Smooth muscle cell (in vitro differentiated cells): ENCODE results near the gene ECM2. TPM values are rescaled to one million over a fixed set of nuclear protein-coding genes. Genes with fewer than 3 reads are reported as not detected.

Source experiments
- DNase-seq: peaks from one replicate; lab custom pipeline; 2025; ENCODE audit not compliant: unreplicated experiment; lab: John Stamatoyannopoulos, UW
- H2AFZ ChIP-seq: fragments of 200-600 bp; sonication (generic); 2 replicates; pipeline ENCODE4 v1.6.0; 2016; ENCODE audit warnings: antibody characterized with exemption, low read depth, mild to moderate bottlenecking
- H3F3A ChIP-seq: fragments of 200-600 bp; sonication (generic); 2 replicates; pipeline ENCODE4 v1.6.0; 2017; ENCODE audit warnings: antibody characterized with exemption, low read depth
- H3K27ac ChIP-seq: fragments of 200-600 bp; sonication (generic); 2 replicates; pipeline ENCODE4 v1.5.1; 2016; ENCODE audit warnings: low read depth, mild to moderate bottlenecking
- H3K27me3 ChIP-seq: fragments of 200-600 bp; sonication (generic); 2 replicates; pipeline ENCODE4 v1.6.1; 2016; ENCODE audit warnings: low read depth, mild to moderate bottlenecking
- H3K36me3 ChIP-seq: fragments of 200-600 bp; sonication (generic); 2 replicates; pipeline ENCODE4 v1.5.1; 2016; ENCODE audit warnings: low read depth
- H3K4me1 ChIP-seq: fragments of 200-600 bp; sonication (generic); 2 replicates; pipeline ENCODE4 v1.5.1; 2016; ENCODE audit warnings: low read depth
- H3K4me2 ChIP-seq: fragments of 200-600 bp; sonication (generic); 2 replicates; pipeline ENCODE4 v1.6.0; 2016; ENCODE audit warnings: mild to moderate bottlenecking
- H3K4me3 ChIP-seq: fragments of 200-600 bp; sonication (generic); 2 replicates; pipeline ENCODE4 v1.5.1; 2016; ENCODE audit warnings: mild to moderate bottlenecking
- H3K79me2 ChIP-seq: fragments of 200-600 bp; sonication (generic); 2 replicates; pipeline ENCODE4 v1.6.0; 2016; ENCODE audit warnings: low read depth, mild to moderate bottlenecking
- H3K9ac ChIP-seq: fragments of 200-600 bp; sonication (generic); 2 replicates; pipeline ENCODE4 v1.6.0; 2016; ENCODE audit warnings: low read depth
- H3K9me3 ChIP-seq: fragments of 200-600 bp; sonication (generic); replicated peaks from 2 replicates; pipeline ENCODE4 v1.5.1; 2016; ENCODE audit warnings: low read depth
- H4K20me1 ChIP-seq: fragments of 200-600 bp; sonication (generic); 2 replicates; pipeline ENCODE4 v1.6.0; 2016; ENCODE audit warnings: low read depth
- WGBS: methylation state at CpG from one replicate; pipeline ENCODE4 v1.1.7; 2016; ENCODE audit warnings: low lambda C conversion rate; 5-methylcytosine and 5-hydroxymethylcytosine counted together
- polyA plus RNA-seq: library from polyadenylated mRNA; unstranded; fragments of >200 nt; fragmentation: Nextera tagmentation; extraction: Ambion mirVana; gene quantifications from 2 replicates; pipeline ENCODE4 v1.2.1, GENCODE V29; 2016
- total RNA-seq: library from RNA; depleted of rRNA; stranded (reverse); fragments of >200 nt; gene quantifications from 2 replicates; pipeline ENCODE4 v1.2.3, GENCODE V29; 2014
- TF ChIP-seq, protein P1 (sequence below): fragments of 200-600 bp; sonication (generic); IDR thresholded peaks from 2 replicates; pipeline ENCODE4 v1.5.1; 2017; ENCODE audit warnings: borderline replicate concordance, mild to moderate bottlenecking, antibody characterized with exemption; ENCODE audit not compliant: insufficient read depth, poor library complexity, severe bottlenecking

Gene ECM2
- total and polyA plus RNA-seq, 2 experiments from 2014 or later = 0.27 to 0.37 TPM

DNA sequence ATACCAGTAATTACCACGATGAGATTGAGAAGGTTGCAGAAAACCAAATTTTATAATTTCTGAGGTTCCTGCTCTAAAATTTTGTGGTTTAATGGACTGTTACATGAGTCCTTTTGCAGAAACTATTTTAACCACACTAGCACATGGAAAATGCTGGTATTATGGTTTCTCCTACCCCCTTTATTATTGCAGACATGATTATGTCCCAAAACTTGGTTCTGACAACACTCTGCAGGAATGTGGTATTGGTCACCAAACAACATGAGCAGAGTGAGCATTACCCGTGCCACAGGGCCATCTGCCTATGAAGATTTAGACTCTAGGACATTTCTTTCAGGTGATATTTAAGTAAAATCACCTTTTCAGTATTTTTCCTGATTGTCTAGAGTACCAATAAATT is 2.8 kb upstream of the ECM2 start:
- WGBS = 38% methylated on average over 2 of the region's 2 CpGs
- no peaks in the 10 kb centered on the region for H3K79me2 ChIP-seq
- no peaks in the 10 kb centered on the region for H3F3A ChIP-seq
- H3K27me3 ChIP-seq = no peaks in the 10 kb centered on the region
- peak overlapping the region; percentile 61 for H3K27ac ChIP-seq
- TF ChIP-seq, protein P1, sequence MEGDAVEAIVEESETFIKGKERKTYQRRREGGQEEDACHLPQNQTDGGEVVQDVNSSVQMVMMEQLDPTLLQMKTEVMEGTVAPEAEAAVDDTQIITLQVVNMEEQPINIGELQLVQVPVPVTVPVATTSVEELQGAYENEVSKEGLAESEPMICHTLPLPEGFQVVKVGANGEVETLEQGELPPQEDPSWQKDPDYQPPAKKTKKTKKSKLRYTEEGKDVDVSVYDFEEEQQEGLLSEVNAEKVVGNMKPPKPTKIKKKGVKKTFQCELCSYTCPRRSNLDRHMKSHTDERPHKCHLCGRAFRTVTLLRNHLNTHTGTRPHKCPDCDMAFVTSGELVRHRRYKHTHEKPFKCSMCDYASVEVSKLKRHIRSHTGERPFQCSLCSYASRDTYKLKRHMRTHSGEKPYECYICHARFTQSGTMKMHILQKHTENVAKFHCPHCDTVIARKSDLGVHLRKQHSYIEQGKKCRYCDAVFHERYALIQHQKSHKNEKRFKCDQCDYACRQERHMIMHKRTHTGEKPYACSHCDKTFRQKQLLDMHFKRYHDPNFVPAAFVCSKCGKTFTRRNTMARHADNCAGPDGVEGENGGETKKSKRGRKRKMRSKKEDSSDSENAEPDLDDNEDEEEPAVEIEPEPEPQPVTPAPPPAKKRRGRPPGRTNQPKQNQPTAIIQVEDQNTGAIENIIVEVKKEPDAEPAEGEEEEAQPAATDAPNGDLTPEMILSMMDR = no peak
- no peaks in the 10 kb centered on the region for H3K9me3 ChIP-seq
- H2AFZ ChIP-seq = no peak overlapping the region
- H3K4me2 ChIP-seq = peak overlapping the region; percentile 24
- H3K36me3 ChIP-seq = no peaks in the 10 kb centered on the region
- DNase-seq = no peak
- H4K20me1 ChIP-seq = no peaks in the 10 kb centered on the region
- H3K9ac ChIP-seq = no peak overlapping the region
- no peak overlapping the region for H3K4me3 ChIP-seq
- peaks cover 11% of the 10 kb centered on the region for H3K4me1 ChIP-seq

DNA sequence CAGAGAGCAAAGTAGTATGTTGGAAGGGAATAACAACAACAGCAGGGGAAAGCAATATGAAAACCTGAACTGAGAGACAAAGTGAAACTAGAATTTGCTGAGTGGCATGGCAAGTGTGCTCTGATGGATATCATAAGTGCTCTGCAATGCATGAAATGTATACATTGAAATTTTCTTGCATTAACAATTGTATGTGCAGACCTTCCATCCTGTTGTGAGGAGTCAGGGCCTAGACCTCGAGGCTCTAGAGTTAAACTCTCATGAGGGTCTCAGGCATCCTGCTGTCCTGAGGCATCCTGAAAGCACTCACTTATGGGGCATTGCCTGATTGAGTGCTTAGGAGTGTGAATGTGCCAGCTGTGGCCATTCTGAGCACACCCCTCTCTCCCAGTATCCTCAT is 1.1 kb downstream of the ECM2 start:
- H3K36me3 ChIP-seq = no peaks in the 10 kb centered on the region
- no peaks in the 10 kb centered on the region for H3K79me2 ChIP-seq
- no peaks in the 10 kb centered on the region for H4K20me1 ChIP-seq
- no peaks in the 10 kb centered on the region for H3F3A ChIP-seq
- TF ChIP-seq, protein P1 = no peak
- H3K4me2 ChIP-seq = no peak overlapping the region
- 47% methylated on average over 1 of the region's 1 CpG for WGBS
- DNase-seq = no peak
- H3K27me3 ChIP-seq = no peaks in the 10 kb centered on the region
- no peak overlapping the region for H3K9ac ChIP-seq
- no peaks in the 10 kb centered on the region for H3K9me3 ChIP-seq
- peak overlapping the region; percentile 1 for H2AFZ ChIP-seq
- H3K4me1 ChIP-seq = peaks cover 11% of the 10 kb centered on the region
- no peak overlapping the region for H3K27ac ChIP-seq
- H3K4me3 ChIP-seq = no peak overlapping the region

DNA sequence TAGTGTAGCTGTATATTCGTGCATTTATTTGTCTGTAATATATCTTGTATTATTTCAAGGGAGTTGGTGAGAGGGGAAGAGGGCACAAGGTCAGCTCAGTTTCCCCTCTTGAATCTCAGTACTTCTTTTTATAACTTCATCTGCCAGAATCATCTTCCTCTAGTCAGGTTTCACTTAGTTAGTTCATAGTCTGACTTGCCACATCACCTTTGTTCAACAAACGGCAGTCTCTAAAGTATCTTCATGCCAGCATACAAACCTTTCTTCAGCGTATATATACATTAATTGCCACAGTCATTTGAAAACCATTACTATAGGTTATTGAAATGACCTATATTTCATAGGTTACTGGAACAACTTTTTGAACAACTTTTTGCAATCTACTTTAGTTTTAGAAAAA is 1.6 kb downstream of the ECM2 start:
- TF ChIP-seq, protein P1 = no peak
- no peak overlapping the region for H3K9ac ChIP-seq
- no peaks in the 10 kb centered on the region for H3K79me2 ChIP-seq
- WGBS = 94% methylated on average over 3 of the region's 3 CpGs
- no peaks in the 10 kb centered on the region for H3K9me3 ChIP-seq
- H2AFZ ChIP-seq = peak overlapping the region; percentile 1
- no peaks in the 10 kb centered on the region for H3K36me3 ChIP-seq
- H3F3A ChIP-seq = no peaks in the 10 kb centered on the region
- no peaks in the 10 kb centered on the region for H3K27me3 ChIP-seq
- peaks cover 11% of the 10 kb centered on the region for H3K4me1 ChIP-seq
- no peak for DNase-seq
- no peak overlapping the region for H3K4me3 ChIP-seq
- H3K27ac ChIP-seq = no peak overlapping the region
- no peak overlapping the region for H3K4me2 ChIP-seq
- H4K20me1 ChIP-seq = no peaks in the 10 kb centered on the region

DNA sequence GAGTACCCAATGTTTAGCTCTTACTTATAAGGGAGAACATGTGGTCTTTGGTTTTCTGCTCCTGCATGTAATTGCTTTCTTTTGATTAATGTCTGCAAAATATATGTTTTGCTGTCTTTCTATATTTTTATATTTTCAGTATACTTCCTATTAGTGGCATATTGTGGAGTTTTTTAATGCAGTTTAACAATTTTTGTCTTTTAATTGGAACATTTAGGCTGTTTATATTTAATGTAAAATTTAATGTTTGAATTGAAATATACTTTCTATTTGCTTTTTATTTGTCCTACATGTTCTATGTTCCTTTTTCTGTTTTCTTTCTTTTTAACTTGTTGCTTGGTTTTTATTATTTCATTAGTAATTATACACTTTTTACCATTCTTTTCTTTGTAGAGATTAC is 4.9 kb downstream of the ECM2 start:
- TF ChIP-seq, protein P1 = no peak
- no peaks in the 10 kb centered on the region for H3K79me2 ChIP-seq
- H3K36me3 ChIP-seq = no peaks in the 10 kb centered on the region
- H3K4me2 ChIP-seq = no peak overlapping the region
- H2AFZ ChIP-seq = no peak overlapping the region
- no peaks in the 10 kb centered on the region for H3F3A ChIP-seq
- no peak for DNase-seq
- H3K27me3 ChIP-seq = no peaks in the 10 kb centered on the region
- no peak overlapping the region for H3K9ac ChIP-seq
- no peak overlapping the region for H3K4me3 ChIP-seq
- peaks cover 5% of the 10 kb centered on the region for H3K4me1 ChIP-seq
- no peaks in the 10 kb centered on the region for H4K20me1 ChIP-seq
- H3K27ac ChIP-seq = no peak overlapping the region
- no peaks in the 10 kb centered on the region for H3K9me3 ChIP-seq
